MCF 10A (cell line): ENCODE results near the gene GSG1L. TPM values are rescaled to one million over a fixed set of nuclear protein-coding genes. Genes with fewer than 3 reads are reported as not detected.

Source experiments
- BruUV-seq: library from RNA; stranded (reverse); fragments of 400-500 nt; replicated peaks from 2 replicates; lab custom pipeline; 2021; lab: Mats Ljungman, UMichigan
- CTCF ChIA-PET: fragments of 300-600 bp; sonication (Branson Sonifier 250); formaldehyde crosslinking; extraction: SDS; loops from one replicate; lab custom pipeline; 2021; ENCODE audit warnings: antibody characterized with exemption, inconsistent platforms; lab: Yijun Ruan, JAX
- POLR2A ChIA-PET: fragments of 300-600, 350-650 bp; sonication (Branson Sonifier 250); formaldehyde crosslinking; extraction: SDS; loops from one replicate; lab custom pipeline; 2020; ENCODE audit warnings: antibody characterized with exemption, inconsistent platforms; lab: Yijun Ruan, JAX
- DNase-seq: peaks from one replicate; pipeline ENCODE4 v3.0.0-alpha.2; 2018; ENCODE audit not compliant: unreplicated experiment
- H3K27ac Mint-ChIP-seq: one replicate; pipeline ENCODE4 v1.8.0; 2022; ENCODE audit warnings: mild to moderate bottlenecking, low read depth, mixed read lengths; ENCODE audit not compliant: unreplicated experiment
- H3K27me3 Mint-ChIP-seq: one replicate; pipeline ENCODE4 v1.8.0; 2022; ENCODE audit warnings: mixed read lengths; ENCODE audit not compliant: insufficient read depth, unreplicated experiment
- H3K36me3 Mint-ChIP-seq: one replicate; pipeline ENCODE4 v1.8.0; 2022; ENCODE audit warnings: mild to moderate bottlenecking, moderate library complexity, mixed read lengths; ENCODE audit not compliant: insufficient read depth, unreplicated experiment
- H3K4me1 Mint-ChIP-seq: one replicate; pipeline ENCODE4 v1.8.0; 2022; ENCODE audit warnings: mixed read lengths; ENCODE audit not compliant: insufficient read depth, unreplicated experiment
- H3K4me3 Mint-ChIP-seq: one replicate; pipeline ENCODE4 v1.8.0; 2022; ENCODE audit warnings: mild to moderate bottlenecking, moderate library complexity, mixed read lengths; ENCODE audit not compliant: unreplicated experiment
- H3K9me3 Mint-ChIP-seq: one replicate; pipeline ENCODE4 v1.8.0; 2022; ENCODE audit warnings: mixed read lengths; ENCODE audit not compliant: unreplicated experiment
- CTCF ChIP-seq: fragments of 200-600 bp; IDR thresholded peaks from one replicate; pipeline ENCODE4 v1.8.0; 2022; ENCODE audit warnings: antibody characterized with exemption, mild to moderate bottlenecking; ENCODE audit not compliant: unreplicated experiment
- intact Hi-C: fragments of 100-400 bp; cut with micrococcal nuclease; formaldehyde crosslinking; loops from 2 replicates; pipeline ENCODE4 v1.14.1; 2022
- total RNA-seq: library from RNA; stranded (reverse); gene quantifications from 2 replicates; pipeline ENCODE4 v1.2.3, GENCODE V29; 2022

GSG1L gene
- total RNA-seq, 1 experiment from 2014 or later, result not detected

GRCh38 chr16:27823421-27823820 lies 240.1 kb downstream of the GSG1L start:
- no peak overlapping the region for H3K4me3 Mint-ChIP-seq
- intact Hi-C loops, result no loop called here
- no peak overlapping the region for H3K27ac Mint-ChIP-seq
- no peak for DNase-seq
- H3K27me3 Mint-ChIP-seq, result peaks cover 30% of the 10 kb centered on the region
- ChIA-PET CTCF (no interaction called here), POLR2A (no interaction called here)
- no peaks in the 10 kb centered on the region for H3K36me3 Mint-ChIP-seq
- H3K4me1 Mint-ChIP-seq, result no peaks in the 10 kb centered on the region
- no TSS peak for BruUV-seq
- no peak for TF ChIP-seq CTCF
- H3K9me3 Mint-ChIP-seq, result no peaks in the 10 kb centered on the region

GRCh38 chr16:27822996-27823395 lies 240.5 kb downstream of the GSG1L start:
- BruUV-seq, result no TSS peak
- TF ChIP-seq CTCF, result no peak
- intact Hi-C loops, result no loop called here
- Mint-ChIP-seq H3K4me3 (no peak overlapping the region), H3K36me3 (no peaks in the 10 kb centered on the region), H3K27ac (no peak overlapping the region), H3K27me3 (peaks cover 35% of the 10 kb centered on the region), H3K4me1 (no peaks in the 10 kb centered on the region), H3K9me3 (no peaks in the 10 kb centered on the region)
- ChIA-PET CTCF (no interaction called here), POLR2A (no interaction called here)
- DNase-seq, result no peak

- no peaks in the 10 kb centered on the region for H3K9me3 Mint-ChIP-seq
- no TSS peak for BruUV-seq
- no peak overlapping the region for H3K4me3 Mint-ChIP-seq
- POLR2A ChIA-PET, result no interaction called here
- intact Hi-C loops, result no loop called here
- no peak overlapping the region for H3K27ac Mint-ChIP-seq
- no peak for TF ChIP-seq CTCF
- peaks cover 39% of the 10 kb centered on the region for H3K27me3 Mint-ChIP-seq
- DNase-seq, result no peak
- H3K36me3 Mint-ChIP-seq, result no peaks in the 10 kb centered on the region
- CTCF ChIA-PET, result no interaction called here
- H3K4me1 Mint-ChIP-seq, result no peaks in the 10 kb centered on the region
Observed at GRCh38 chr16:27822529-27822928, 241.0 kb downstream of the GSG1L start.

GRCh38 chr16:27820646-27821345 lies 242.7 kb downstream of the GSG1L start:
- BruUV-seq, result no TSS peak
- H3K27me3 Mint-ChIP-seq, result peaks cover 45% of the 10 kb centered on the region
- DNase-seq, result no peak
- no peak overlapping the region for H3K4me3 Mint-ChIP-seq
- no peaks in the 10 kb centered on the region for H3K9me3 Mint-ChIP-seq
- no peaks in the 10 kb centered on the region for H3K4me1 Mint-ChIP-seq
- H3K27ac Mint-ChIP-seq, result no peak overlapping the region
- CTCF ChIA-PET, result interaction anchor here (0.6 kb wide), 1 partner anchor 13 kb away, joined by 6 read pairs; no protein-coding TSS in a partner anchor
- POLR2A ChIA-PET, result no interaction called here
- no peak for TF ChIP-seq CTCF
- intact Hi-C loops, result no loop called here
- H3K36me3 Mint-ChIP-seq, result no peaks in the 10 kb centered on the region
